HUES64 (cell line): Measurements from ENCODE around the gene PIM1.

Source experiments
- H3K27ac ChIP-seq: 2 replicates; pipeline ENCODE4 v1.7.0; 2013; ENCODE audit warnings: low read depth, low read length, inconsistent platforms
- H3K27me3 ChIP-seq: 2 replicates; pipeline ENCODE4 v1.6.1; 2013; ENCODE audit warnings: mild to moderate bottlenecking, low read length; ENCODE audit not compliant: insufficient read depth
- H3K36me3 ChIP-seq: 2 replicates; pipeline ENCODE4 v1.6.1; 2013; ENCODE audit warnings: mild to moderate bottlenecking, low read length; ENCODE audit not compliant: insufficient read depth
- H3K4me1 ChIP-seq: 2 replicates; pipeline ENCODE4 v1.6.1; 2013; ENCODE audit warnings: mild to moderate bottlenecking, low read length, moderate library complexity; ENCODE audit not compliant: insufficient read depth
- H3K4me3 ChIP-seq: 2 replicates; pipeline ENCODE4 v1.5.1; 2013; ENCODE audit warnings: mild to moderate bottlenecking, low read length, moderate library complexity
- H3K9ac ChIP-seq: 2 replicates; pipeline ENCODE4 v1.6.1; 2013; ENCODE audit warnings: mild to moderate bottlenecking, low read depth, low read length
- H3K9me3 ChIP-seq: 2 replicates; pipeline ENCODE4 v1.6.1; 2013; ENCODE audit warnings: low read depth, low read length; ENCODE audit not compliant: insufficient read depth
- WGBS: fragments of 150-250, 120-280 bp; methylation state at CpG from one replicate; pipeline ENCODE4 v1.1.7; 2013; ENCODE audit warnings: missing lambda C conversion rate; 5-methylcytosine and 5-hydroxymethylcytosine counted together

Gene PIM1

GRCh38 chr6:37218061-37218460 is 48.1 kb downstream of the PIM1 start:
- no peak overlapping the region for H3K9ac ChIP-seq
- no peak overlapping the region for H3K4me3 ChIP-seq
- H3K4me1 ChIP-seq: peaks cover 9% of the 10 kb centered on the region
- no peaks in the 10 kb centered on the region for H3K9me3 ChIP-seq
- H3K36me3 ChIP-seq: no peaks in the 10 kb centered on the region
- WGBS: 97% methylated on average over 6 of the region's 6 CpGs
- no peak overlapping the region for H3K27ac ChIP-seq
- H3K27me3 ChIP-seq: no peaks in the 10 kb centered on the region

- H3K27ac ChIP-seq: no peak overlapping the region
- peaks cover 10% of the 10 kb centered on the region for H3K4me1 ChIP-seq
- H3K9ac ChIP-seq: no peak overlapping the region
- H3K4me3 ChIP-seq: no peak overlapping the region
- H3K9me3 ChIP-seq: no peaks in the 10 kb centered on the region
- no peaks in the 10 kb centered on the region for H3K36me3 ChIP-seq
- H3K27me3 ChIP-seq: no peaks in the 10 kb centered on the region
- 92% methylated on average over 8 of the region's 8 CpGs for WGBS
Measured at GRCh38 chr6:37218511-37218910, 48.6 kb downstream of the PIM1 start.

GRCh38 chr6:37221585-37222124 is 51.7 kb downstream of the PIM1 start:
- no peaks in the 10 kb centered on the region for H3K27me3 ChIP-seq
- peak overlapping the region; percentile 50 for H3K9ac ChIP-seq
- peak overlapping the region; percentile 60 for H3K4me3 ChIP-seq
- peaks cover 10% of the 10 kb centered on the region for H3K4me1 ChIP-seq
- WGBS: 34% methylated on average over 6 of the region's 6 CpGs
- no peaks in the 10 kb centered on the region for H3K9me3 ChIP-seq
- no peaks in the 10 kb centered on the region for H3K36me3 ChIP-seq
- peak overlapping the region; percentile 62 for H3K27ac ChIP-seq

GRCh38 chr6:37222125-37222967 is 52.4 kb downstream of the PIM1 start:
- peak overlapping the region; percentile 62 for H3K27ac ChIP-seq
- H3K9ac ChIP-seq: peak overlapping the region; percentile 50
- H3K4me3 ChIP-seq: peak overlapping the region; percentile 60
- no peaks in the 10 kb centered on the region for H3K36me3 ChIP-seq
- WGBS: under 1% methylated on average over 39 of the region's 39 CpGs
- no peaks in the 10 kb centered on the region for H3K9me3 ChIP-seq
- H3K27me3 ChIP-seq: no peaks in the 10 kb centered on the region
- H3K4me1 ChIP-seq: peaks cover 10% of the 10 kb centered on the region

- Histone ChIP-seq H3K36me3 (no peaks in the 10 kb centered on the region), H3K4me3 (peak overlapping the region; percentile 60), H3K9me3 (no peaks in the 10 kb centered on the region), H3K4me1 (peaks cover 10% of the 10 kb centered on the region), H3K27ac (no peak overlapping the region; the same call in 1 of the 2 replicates), H3K9ac (no peak overlapping the region), H3K27me3 (no peaks in the 10 kb centered on the region)
Measured at GRCh38 chr6:37222992-37223391, 53.0 kb downstream of the PIM1 start.
